ENCODE data around the gene RASA3.

The RASA3 gene

GRCh38 chr13:114141261-114141996, 9.0 kb upstream of the RASA3 start:
- DNase-seq (ENCODE audit: low read depth), result no peak
- TF ChIP-seq CTCF (IDR thresholded peaks at IDR 0.05; ENCODE audit: low read depth, low read length, missing control alignments), result no peak

GRCh38 chr13:114140906-114141250, 8.5 kb upstream of the RASA3 start:
- TF ChIP-seq CTCF (IDR thresholded peaks at IDR 0.05; ENCODE audit: low read depth, low read length, missing control alignments), result no peak
- no peak for DNase-seq (ENCODE audit: low read depth)
- H3K4me3 ChIP-seq (ENCODE audit: low read depth, low read length), result no peak overlapping the region

More at GRCh38 chr13:114141261-114141996, 9.0 kb upstream of the RASA3 start:
- no peak overlapping the region for H3K4me3 ChIP-seq (ENCODE audit: low read depth, low read length)

- no peak for DNase-seq (ENCODE audit: low read depth)
- no peak overlapping the region for H3K4me3 ChIP-seq (ENCODE audit: low read depth, low read length)
- no peak for TF ChIP-seq CTCF (IDR thresholded peaks at IDR 0.05; ENCODE audit: low read depth, low read length, missing control alignments)
Observed at GRCh38 chr13:114140131-114140905, 7.9 kb upstream of the RASA3 start.

- H3K4me3 ChIP-seq (ENCODE audit: low read depth, low read length), result no peak overlapping the region
- no peak for TF ChIP-seq CTCF (IDR thresholded peaks at IDR 0.05; ENCODE audit: low read depth, low read length, missing control alignments)
Observed at GRCh38 chr13:114136576-114136975, 4.2 kb upstream of the RASA3 start.

GRCh38 chr13:114135731-114136171, 3.3 kb upstream of the RASA3 start:
- no peak overlapping the region for H3K4me3 ChIP-seq (ENCODE audit: low read depth, low read length)
- no peak for TF ChIP-seq CTCF (IDR thresholded peaks at IDR 0.05; ENCODE audit: low read depth, low read length, missing control alignments)
- DNase-seq (ENCODE audit: low read depth), result no peak

More at GRCh38 chr13:114136576-114136975, 4.2 kb upstream of the RASA3 start:
- DNase-seq (ENCODE audit: low read depth), result no peak

GRCh38 chr13:114134944-114135610, 2.7 kb upstream of the RASA3 start:
- H3K4me3 ChIP-seq (ENCODE audit: low read depth, low read length), result no peak overlapping the region
- TF ChIP-seq CTCF (IDR thresholded peaks at IDR 0.05; ENCODE audit: low read depth, low read length, missing control alignments), result no peak
- no peak for DNase-seq (ENCODE audit: low read depth)
